ENCODE measurements around the gene LITAFD. TPM values are rescaled to one million over a fixed set of nuclear protein-coding genes. Genes with fewer than 3 reads are reported as not detected.

Gene LITAFD
- total RNA-seq, 4 donors from 2014 or later = not detected

DNA sequence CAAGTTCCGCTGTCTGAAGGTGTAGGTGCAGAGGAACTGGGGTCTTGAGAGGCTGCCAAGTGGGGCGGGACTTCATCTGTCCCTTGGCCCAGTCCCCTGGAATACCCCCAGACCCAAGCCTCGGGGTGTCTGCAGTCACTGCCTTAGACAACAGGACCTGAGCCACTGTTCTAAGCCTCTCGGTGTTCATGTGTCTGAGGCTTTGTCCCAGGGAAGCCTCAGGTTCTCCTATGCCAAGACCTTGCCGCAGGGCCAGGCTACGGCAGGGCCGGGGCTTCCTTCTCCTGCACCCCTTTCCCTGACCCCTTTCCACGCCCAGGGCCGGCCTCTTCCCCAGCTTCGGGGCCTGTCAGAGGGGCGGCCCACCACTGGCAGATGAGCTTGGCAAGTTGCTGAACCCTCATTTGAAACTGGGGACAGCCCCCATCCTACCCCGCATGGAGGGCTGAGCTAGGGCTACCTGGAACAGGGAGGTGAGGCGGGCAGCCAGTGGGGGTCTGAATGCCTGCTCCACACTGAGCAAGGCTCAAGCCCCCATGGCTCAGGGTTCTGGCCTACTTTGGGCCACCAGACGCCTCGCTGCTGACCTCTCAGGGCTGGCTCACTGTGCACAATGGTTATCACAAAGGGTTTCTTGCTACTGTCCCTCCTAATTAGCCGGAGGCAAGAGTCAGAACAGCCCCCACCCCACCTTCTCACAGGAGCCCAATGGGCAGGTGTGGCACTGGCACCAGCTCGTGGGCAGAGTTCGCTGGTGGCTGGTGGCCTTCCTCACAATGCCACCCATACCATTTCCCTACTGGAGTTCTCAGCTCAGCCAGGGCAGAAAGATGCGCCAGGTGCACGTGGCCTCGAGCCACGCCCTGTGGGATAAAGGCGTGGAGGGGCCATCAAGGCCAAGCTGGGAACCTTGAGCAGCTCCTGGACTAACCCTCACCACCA, 7.1 kb downstream of the LITAFD start:
- Histone ChIP-seq H3K27me3 (peaks cover 0 to 11% (median 2%) of the 10 kb centered on the region in 4 donors), H3K4me3 (no peak overlapping the region)

DNA sequence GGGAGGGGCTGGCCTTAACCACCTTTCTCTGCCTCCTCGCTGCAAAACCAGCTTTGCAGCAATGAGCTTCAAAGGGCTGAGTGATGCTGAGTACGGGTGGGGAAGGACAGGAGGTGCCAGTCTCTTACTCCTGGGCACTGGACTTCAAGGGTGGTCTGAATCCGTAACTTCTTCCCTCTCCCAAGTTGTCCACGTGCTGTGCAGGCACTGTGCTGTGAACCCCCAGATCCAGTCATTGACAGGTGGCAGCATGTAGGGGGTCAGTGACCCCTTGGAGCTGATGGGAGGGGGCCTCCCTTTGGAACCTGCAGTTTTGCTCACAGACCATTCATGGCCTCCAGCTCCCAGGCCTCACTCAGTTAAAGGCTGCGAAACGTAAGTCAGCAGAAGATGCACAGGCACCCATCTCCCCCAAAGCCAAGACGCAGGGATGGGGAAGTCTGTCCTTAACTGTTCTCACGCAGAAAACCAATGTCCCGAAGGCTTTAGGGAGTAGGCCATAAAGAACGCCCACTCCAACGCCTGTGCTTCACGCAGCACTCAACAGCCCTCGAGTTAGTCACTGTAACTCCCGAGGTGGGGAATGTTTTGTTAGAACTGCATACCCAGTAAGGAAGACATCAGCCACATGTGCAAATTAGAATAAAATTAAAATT, 7.9 kb downstream of the LITAFD start:
- H3K4me1 ChIP-seq = peaks cover 16 to 29% (median 24%) of the 10 kb centered on the region in 4 donors
- peaks cover 0 to 3% (median 0%) of the 10 kb centered on the region in 4 donors for H3K27me3 ChIP-seq
- no peak overlapping the region for H3K27ac ChIP-seq (replicated peaks in 1 of 4)
- H3K4me3 ChIP-seq = no peak overlapping the region
- H3K9me3 ChIP-seq = no peaks in the 10 kb centered on the region
- peaks cover 33 to 55% (median 52%) of the 10 kb centered on the region in 4 donors for H3K36me3 ChIP-seq
- 75% methylated on average over 11 of the region's 14 CpGs for WGBS
- no peak for DNase-seq (ENCODE audit: extremely low spot score)
- TF ChIP-seq EP300 (IDR thresholded peaks at IDR 0.05) = no peak
- TF ChIP-seq CTCF (IDR thresholded peaks at IDR 0.05) = no peak
- no peak for TF ChIP-seq POLR2A (IDR thresholded peaks at IDR 0.05; ENCODE audit: low read depth)
- TF ChIP-seq POLR2AphosphoS5 (IDR thresholded peaks at IDR 0.05) = no peak
- intact Hi-C loops (cut with DNase I) = loop anchor here (5.0 kb wide), 1 partner anchor 72 kb away; the partner anchor contains the start of gene USP7

More for the DNA sequence above, 7.1 kb downstream of the LITAFD start:
- peaks cover 25 to 47% (median 44%) of the 10 kb centered on the region in 4 donors for H3K36me3 ChIP-seq
- DNase-seq (ENCODE audit: extremely low spot score) = no peak
- TF ChIP-seq POLR2AphosphoS5 (IDR thresholded peaks at IDR 0.05) (no peak), POLR2A (IDR thresholded peaks at IDR 0.05; ENCODE audit: low read depth) (no peak), EP300 (IDR thresholded peaks at IDR 0.05) (no peak), CTCF (IDR thresholded peaks at IDR 0.05) (no peak)
- H3K4me1 ChIP-seq = peaks cover 16 to 29% (median 24%) of the 10 kb centered on the region in 4 donors
- no peaks in the 10 kb centered on the region for H3K9me3 ChIP-seq
- intact Hi-C loops (cut with DNase I) = no loop called here
- H3K27ac ChIP-seq (replicated peaks in 1 of 4) = no peak overlapping the region
- 84% methylated on average over 16 of the region's 23 CpGs for WGBS

DNA sequence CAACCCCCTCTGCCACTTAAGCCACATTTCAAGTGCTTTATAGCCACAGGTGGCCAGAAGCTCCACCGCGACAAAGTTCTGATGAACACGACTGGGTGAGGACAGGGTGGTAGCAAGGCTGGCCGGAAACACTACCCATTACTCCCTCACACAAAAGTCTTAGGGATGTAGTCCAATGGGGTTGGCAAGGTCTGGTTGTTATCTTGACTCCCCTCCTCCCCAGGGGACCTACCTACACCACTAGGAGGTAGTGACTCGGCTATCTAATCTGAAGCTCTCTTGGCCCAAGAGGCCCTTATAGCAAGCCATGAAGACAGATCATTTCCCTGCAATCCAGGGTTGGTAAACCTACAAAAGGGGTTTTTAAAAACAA, 8.4 kb downstream of the LITAFD start:
- WGBS = 77% methylated on average over 5 of the region's 5 CpGs
- Histone ChIP-seq H3K9me3 (no peaks in the 10 kb centered on the region), H3K4me1 (peaks cover 13 to 28% (median 20%) of the 10 kb centered on the region in 4 donors), H3K4me3 (no peak overlapping the region), H3K27me3 (no peaks in the 10 kb centered on the region), H3K36me3 (peaks cover 38 to 60% (median 57%) of the 10 kb centered on the region in 4 donors), H3K27ac (replicated peaks in 1 of 4) (no peak overlapping the region)
- intact Hi-C loops (cut with DNase I) = loop anchor here (5.0 kb wide), 1 partner anchor 72 kb away; the partner anchor contains the start of gene USP7
- no peak for DNase-seq (ENCODE audit: extremely low spot score)
- TF ChIP-seq POLR2AphosphoS5 (IDR thresholded peaks at IDR 0.05) = no peak
- no peak for TF ChIP-seq POLR2A (IDR thresholded peaks at IDR 0.05; ENCODE audit: low read depth)
- no peak for TF ChIP-seq CTCF (IDR thresholded peaks at IDR 0.05)
- no peak for TF ChIP-seq EP300 (IDR thresholded peaks at IDR 0.05)

DNA sequence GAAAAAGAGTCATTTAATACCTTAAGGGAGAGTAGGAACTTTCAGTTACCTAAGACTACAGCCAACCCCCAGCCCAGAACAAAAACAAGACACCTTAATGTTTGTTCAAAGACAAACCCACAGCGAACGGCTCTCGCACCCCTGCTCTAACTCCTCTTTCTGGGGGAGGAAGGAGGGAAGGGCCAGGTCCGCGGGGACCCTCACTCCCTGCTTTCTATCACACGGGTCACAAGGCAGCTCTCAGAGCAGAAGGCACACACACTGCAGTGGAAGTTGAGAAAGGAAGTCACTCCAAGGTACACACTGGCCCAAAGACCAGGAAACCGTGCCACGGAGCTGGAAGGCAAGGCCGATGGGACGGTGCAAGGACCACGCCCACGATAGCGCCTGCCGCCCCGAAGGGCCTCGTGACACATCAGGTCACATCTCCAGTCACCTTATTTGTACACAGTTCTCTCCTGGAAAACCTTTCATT, 10.0 kb downstream of the LITAFD start:
- Histone ChIP-seq H3K36me3 (peaks cover 54 to 76% (median 73%) of the 10 kb centered on the region in 4 donors), H3K4me1 (peaks cover 4 to 17% (median 9%) of the 10 kb centered on the region in 4 donors), H3K9me3 (no peaks in the 10 kb centered on the region), H3K27me3 (no peaks in the 10 kb centered on the region), H3K27ac (replicated peaks in 1 of 4) (peak overlapping the region in 1 of 4 donors; percentile 34), H3K4me3 (no peak overlapping the region)
- intact Hi-C loops (cut with DNase I) = loop anchor here (5.0 kb wide), 1 partner anchor 70 kb away; the partner anchor contains the start of gene USP7
- whole genome bisulfite sequencing = 72% methylated on average over 16 of the region's 16 CpGs
- TF ChIP-seq POLR2A (IDR thresholded peaks at IDR 0.05; ENCODE audit: low read depth) (no peak), POLR2AphosphoS5 (IDR thresholded peaks at IDR 0.05) (no peak), EP300 (IDR thresholded peaks at IDR 0.05) (no peak), CTCF (IDR thresholded peaks at IDR 0.05) (no peak)
- no peak for DNase-seq (ENCODE audit: extremely low spot score)

Data from esophagus muscularis mucosa (tissue), 4 donors.